Renal pelvis (tissue), 4 donors: ENCODE data around the gene PPP1CA. TPM values are rescaled to one million over a fixed set of nuclear protein-coding genes. Genes with fewer than 3 reads are reported as not detected.
A peak's percentile ranks its signal among the peaks of the same experiment; 100 is the strongest.

ENCODE experiments used
- DNase-seq: peaks from one replicate; pipeline ENCODE4 v3.0.0-alpha.2; 2013
- polyA plus RNA-seq, 3 donors: library from polyadenylated mRNA; unstranded; fragments of 120-200 nt; gene quantifications; one replicate each; pipeline ENCODE4 v1.2.1, GENCODE V29; 2013; ENCODE audit not compliant: insufficient read length in 3 of 3

Gene PPP1CA
- polyA plus RNA-seq, 3 donors: 161 to 179 (median 176) TPM

DNA sequence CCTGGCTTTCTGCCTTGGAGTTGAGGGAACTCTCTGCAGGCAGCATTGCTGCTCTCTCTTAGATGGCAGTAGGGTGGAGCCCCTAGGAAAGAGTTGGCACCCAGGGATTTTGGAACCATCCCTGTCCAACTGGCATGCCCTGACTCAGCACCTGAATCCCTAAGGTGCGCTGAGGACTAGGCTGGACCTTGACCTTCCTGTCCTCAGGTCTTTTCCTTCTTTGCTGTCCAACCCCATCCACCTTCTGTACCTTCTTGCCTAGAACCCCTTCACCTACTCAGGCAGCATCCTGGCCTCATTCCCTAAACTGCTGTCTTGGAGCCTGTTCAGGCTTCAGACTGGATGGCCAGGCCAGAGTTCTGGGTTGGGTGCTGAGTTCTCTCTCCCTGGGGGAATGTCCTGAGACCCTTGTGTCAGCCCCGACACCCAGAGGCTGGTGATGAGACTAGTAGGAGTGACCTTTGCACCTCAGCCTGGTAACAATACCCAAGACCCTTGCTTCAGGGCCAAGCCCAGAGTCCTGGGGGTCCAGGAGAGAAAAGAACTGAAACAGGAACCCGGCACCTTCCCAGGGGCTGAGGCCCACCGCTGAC is 45.8 kb downstream of the PPP1CA start:
- no peak for DNase-seq

DNA sequence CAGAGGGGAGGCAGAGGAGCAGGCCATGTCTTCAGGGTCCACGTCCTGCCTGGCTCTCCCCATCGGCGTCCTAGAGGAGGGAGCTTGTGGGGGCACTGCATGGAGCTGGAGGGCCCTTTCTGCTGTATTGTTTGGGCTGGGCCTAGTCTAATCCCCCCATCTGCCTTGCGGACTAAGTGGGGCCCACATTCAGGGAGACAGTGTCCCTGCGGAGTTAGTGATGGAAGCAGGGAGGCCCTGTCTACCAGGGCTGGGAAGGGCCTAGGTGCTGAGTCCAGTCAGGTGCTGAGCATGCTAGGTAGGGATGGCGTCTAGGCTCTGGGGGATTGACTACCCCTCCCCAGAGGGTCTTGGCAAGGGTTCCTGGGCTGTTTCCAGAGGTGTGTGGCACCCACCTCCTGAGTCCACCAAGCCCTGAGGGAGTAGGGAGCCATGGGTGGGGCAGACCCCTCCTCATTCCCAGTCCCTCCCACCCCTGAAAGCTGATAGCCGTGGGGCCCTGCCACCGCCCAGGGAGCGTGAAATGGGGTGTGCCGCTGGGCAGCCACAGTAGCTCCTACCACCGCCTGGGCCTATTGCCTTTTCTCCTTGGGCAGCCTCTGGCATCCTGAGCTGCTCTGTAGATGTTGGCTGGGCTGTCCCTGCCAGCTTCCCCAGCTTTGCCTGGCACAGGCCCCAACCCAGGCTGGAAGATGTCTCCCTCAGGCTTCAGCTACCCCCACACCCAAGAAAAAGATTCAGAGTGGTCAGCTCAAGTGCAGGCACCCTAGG is 46.5 kb downstream of the PPP1CA start:
- no peak for DNase-seq

DNA sequence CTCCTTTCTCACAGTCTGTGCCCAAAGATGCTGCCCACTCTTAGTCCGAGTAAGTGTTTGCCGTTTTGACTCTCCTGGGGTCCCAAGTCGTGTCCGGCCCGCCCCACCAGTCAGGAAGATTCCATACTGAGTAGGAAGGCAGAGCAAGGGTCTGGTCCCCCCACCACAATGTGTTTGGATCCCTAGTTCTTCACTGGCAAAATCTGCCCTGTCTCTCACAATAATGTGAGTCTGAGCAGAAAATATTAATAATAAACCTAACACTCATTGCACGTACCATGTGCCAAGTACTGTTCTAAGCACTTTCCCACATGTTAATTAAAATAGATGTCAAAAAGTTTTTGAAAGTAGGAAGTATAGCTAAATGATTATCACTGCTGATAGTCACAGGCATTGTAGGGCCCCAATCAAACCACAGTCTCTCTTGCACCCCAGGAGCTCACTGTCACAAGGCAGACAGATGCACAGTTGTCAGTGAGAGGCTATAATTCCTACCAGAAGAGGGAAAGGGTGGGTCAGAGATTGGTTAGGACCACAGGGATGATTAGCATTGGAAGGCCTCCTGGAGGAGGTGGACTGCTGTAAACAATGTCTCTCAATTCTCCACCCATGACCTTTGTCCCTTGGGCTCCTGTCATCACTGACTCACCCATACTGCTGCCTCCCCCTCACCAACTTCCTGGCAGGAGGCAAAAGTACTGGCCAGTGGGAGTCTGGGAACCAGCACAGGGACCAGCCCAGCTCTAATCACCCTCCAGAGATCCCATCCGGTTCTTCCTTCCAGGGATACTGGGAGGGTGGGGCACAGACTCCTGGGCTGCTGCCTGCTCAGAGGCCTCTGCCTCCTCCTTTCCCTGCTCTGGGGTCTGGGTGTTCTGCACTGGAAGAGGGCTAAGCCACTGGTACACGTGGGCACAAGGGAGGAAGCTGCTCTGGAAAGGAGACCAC is 47.3 kb downstream of the PPP1CA start:
- no peak for DNase-seq

DNA sequence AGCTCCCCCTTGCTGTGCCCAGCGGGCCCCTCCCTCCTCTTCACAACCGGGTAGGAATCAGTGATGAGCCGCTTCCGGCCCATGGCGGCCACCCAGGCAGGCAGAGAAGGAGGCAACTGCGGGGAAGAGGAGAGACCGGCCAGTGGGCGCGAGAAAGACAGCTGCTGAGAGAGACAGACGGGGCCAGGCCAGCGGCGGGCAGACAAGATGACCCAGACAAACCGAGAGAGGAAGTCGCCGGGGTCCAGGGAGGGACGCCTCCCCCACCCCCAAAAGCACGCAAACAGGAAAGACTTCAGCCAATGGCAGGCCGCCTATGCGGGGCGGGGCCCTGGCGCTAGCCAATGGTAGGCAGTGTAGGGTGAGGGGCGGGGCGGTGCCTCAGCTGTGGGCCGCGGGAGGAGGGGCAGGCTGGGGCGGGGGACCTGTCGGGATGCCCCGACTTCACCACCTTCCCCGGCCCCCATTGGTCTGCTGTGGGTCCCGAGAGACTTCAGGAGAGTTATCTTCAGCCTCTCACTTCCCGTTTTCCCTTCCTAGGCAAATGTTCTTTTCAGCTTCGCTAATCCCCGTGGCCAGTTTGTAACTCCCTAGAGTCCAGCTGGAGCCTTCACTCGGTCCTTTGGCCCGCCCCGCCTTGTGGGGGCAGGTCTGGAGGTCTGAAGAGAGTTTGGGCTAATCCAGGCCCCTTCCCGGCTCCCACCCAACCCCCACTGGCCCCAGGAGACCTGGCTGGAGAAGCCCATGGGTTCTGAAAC is 48.2 kb downstream of the PPP1CA start, which contains the start of gene POLD4:
Gene POLD4 (minus strand): TSS at position 230 of the 758 bp plus-strand sequence. CDS start 147 bp downstream, at position 83.
- peak; percentile 93 for DNase-seq

DNA sequence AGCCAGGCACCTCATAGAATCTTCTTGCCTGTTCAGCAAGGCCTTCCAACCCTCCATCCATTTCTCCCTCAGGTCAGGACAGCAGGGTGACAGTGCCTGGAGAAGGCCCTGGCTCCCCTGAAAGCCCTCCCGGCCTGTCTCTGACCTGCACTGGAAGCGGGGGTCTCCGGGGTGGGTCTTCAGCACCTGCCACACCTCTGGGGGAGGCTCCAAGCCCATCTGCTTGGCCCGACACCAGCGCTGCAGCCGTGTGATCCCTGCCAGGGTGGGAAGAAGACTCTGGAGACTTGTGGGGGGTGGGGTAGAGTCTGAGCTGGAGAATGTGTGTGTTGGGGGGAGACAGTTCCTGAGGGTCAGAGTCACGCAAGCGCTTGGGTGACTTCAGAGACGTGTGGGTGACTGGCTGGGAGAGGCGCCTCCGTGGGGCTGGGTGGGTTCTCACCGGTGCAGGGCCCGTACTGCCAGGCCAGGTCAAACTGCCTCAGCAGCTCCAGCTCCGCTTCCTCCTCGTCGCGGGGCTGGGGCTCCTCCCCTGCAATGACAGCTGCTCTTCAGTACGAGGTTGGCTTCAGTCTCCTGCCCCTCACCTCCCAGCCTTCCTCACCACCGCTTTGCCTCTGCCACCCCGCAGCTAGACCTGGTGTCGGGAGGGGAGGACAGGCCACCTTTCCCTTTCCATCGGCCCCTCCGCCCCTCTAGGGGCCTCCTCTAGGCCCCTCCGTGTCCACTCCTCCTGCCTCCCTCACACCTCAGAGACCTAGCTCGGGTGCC is 48.9 kb downstream of the PPP1CA start:
- DNase-seq: no peak

DNA sequence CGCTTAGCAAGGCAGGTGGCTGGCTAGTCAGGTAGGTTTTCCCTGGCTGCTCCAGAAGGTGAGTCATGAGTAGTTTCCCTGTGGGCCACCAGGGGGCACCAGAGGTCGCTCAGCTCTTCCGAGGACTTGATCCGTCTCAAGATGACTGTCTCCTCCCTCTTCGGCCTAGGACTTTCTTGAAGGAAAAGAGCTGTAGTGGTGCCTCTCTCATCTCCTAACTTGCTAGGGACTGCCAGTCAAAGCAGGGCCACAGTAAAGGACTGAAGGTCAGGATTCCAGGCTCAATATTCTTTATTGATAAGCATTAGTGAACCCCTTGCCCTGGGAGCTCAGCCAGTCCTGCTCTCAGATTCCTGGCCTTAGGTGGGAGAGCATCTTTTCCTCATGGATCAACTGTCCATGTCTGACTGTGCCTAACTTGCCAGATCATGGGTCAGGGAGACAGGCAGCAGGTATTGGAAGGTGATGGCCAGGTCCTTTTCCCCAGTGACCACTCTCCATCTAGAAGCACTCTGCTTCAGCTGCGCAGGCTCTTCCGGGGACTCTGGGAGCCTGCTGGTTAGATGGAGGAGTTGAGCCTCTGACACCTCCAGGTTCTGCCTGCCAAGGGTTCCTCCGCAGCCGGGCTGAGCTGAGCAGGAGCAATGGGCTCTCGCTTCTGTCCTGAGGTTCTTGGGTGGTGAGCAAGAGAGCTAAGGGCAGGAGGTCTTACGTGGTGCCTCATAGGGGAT is 50.2 kb downstream of the PPP1CA start:
- DNase-seq: no peak

DNA sequence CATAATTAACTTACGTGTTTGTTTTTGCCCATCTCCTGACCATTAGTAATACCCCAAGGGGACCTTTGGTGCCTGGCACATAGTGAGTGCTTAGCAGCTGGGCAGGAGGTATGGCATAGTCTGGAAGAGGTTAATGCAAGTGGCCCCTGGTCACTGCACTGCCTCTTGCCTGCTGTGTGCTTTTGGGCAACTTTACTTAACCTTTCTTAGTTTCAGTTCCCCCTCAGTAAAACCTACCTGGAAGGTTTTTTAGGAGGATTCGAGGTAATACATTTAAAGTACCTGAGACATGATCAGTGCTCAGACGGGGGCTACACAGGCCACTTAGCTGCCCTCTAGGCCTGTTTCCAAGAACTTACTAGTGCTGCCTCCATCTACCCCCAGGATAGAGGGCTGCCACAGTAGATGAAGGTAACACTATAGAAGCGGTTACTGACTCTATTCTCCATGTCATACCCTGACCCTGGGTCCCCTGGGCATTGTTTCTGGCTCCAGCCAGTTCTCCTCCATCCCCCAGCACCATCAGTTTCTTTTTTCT is 51.7 kb downstream of the PPP1CA start:
- DNase-seq: no peak

DNA sequence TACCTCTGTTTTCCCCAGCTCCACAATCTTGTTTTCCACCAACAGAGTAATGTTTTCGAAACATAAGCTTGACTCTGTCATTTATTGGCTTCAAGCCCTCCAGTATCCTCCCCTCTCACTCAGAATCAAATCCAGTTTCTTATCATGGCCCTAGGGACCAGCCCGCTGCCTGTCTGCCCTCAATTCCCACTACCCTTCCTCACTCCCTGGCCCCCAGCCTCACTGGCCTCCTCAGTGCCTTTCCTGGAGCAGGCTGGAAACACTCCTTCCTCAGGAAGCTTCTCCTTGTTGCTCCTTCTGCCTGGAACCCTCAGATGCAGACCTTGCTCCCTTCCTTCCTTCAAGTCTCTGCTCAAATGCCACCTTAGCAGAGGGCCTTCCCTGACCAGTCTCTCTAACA is 52.2 kb downstream of the PPP1CA start:
- DNase-seq: no peak

DNA sequence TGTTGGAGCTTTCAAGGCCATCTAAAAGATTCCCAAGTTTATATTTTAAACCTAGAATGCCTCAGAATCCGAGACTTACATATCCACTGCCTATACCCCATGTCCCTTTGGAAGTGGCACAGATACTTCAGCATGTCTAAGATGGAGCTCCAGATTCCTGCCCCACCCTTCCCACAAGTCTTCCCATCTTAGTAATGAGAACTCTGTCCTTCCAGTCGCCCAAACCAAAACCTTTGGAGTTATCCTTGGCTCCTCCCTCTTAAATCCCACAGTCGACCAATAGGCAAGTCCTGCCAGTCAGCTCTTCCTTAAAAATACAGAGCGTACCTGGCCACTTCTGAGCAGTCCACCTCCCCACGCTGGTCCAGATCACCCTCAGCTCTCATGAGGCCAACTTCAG is 52.6 kb downstream of the PPP1CA start:
- DNase-seq: no peak

Other genes starting within 250 kb of the PPP1CA start
- gene GRK2, start 135.4 kb downstream of the PPP1CA start, polyA plus RNA-seq: 10 to 100 TPM; 57.6 to 65.4 (median 64.2) TPM
- 10 to 100 TPM; 27.6 to 53.8 (median 44.8) TPM for gene ANKRD13D, start 112.6 kb downstream of the PPP1CA start, polyA plus RNA-seq
- gene SSH3, start 98.3 kb downstream of the PPP1CA start, polyA plus RNA-seq: 10 to 100 TPM; 26.5 to 31.0 (median 29.8) TPM
- gene POLD4, start 48.3 kb downstream of the PPP1CA start, polyA plus RNA-seq: 10 to 100 TPM; 29.3 to 37.4 (median 32.8) TPM
- gene CLCF1, start 28.3 kb downstream of the PPP1CA start, polyA plus RNA-seq: 1 to 10 TPM; 4.8 to 8.1 (median 8.0) TPM
- gene RAD9A, start 9.9 kb downstream of the PPP1CA start, polyA plus RNA-seq: 10 to 100 TPM; 27.0 to 38.0 (median 29.7) TPM
- 10 to 100 TPM in 2 of 3 donors, 1 to 10 TPM in 1; 6.2 to 10.7 (median 10.0) TPM for gene TBC1D10C, start 2.2 kb upstream of the PPP1CA start, polyA plus RNA-seq
- 1 to 10 TPM; 1.9 to 5.2 (median 4.1) TPM for gene CARNS1, start 13.8 kb upstream of the PPP1CA start, polyA plus RNA-seq
- gene RPS6KB2, start 26.6 kb upstream of the PPP1CA start, polyA plus RNA-seq: 10 to 100 TPM; 39.7 to 51.2 (median 48.3) TPM
- 1 to 10 TPM; 2.1 to 3.6 (median 2.9) TPM for gene PTPRCAP, start 35.8 kb upstream of the PPP1CA start, polyA plus RNA-seq
- gene CORO1B, start 41.6 kb upstream of the PPP1CA start, polyA plus RNA-seq: 10 to 100 TPM; 78.2 to 88.3 (median 85.8) TPM
- gene GPR152, start 50.9 kb upstream of the PPP1CA start, polyA plus RNA-seq: under 1 TPM in 1 of 3 donors, not detected in 2; 0.07 TPM
- 1 to 10 TPM in 1 of 3 donors, under 1 TPM in 2; 0.33 to 1.1 (median 0.64) TPM for gene CABP4, start 53.5 kb upstream of the PPP1CA start, polyA plus RNA-seq
- gene TMEM134, start 67.4 kb upstream of the PPP1CA start, polyA plus RNA-seq: 10 to 100 TPM; 66.5 to 80.1 (median 72.8) TPM
- gene AIP, start 81.2 kb upstream of the PPP1CA start, polyA plus RNA-seq: 10 to 100 TPM; 57.8 to 73.4 (median 65.9) TPM
- gene PITPNM1, start 103.5 kb upstream of the PPP1CA start, polyA plus RNA-seq: 10 to 100 TPM; 33.3 to 41.5 (median 35.4) TPM
- 10 to 100 TPM; 55.7 to 61.8 (median 58.3) TPM for gene CDK2AP2, start 106.3 kb upstream of the PPP1CA start, polyA plus RNA-seq
- under 1 TPM; 0.26 to 0.49 (median 0.40) TPM for gene CABP2, start 121.6 kb upstream of the PPP1CA start, polyA plus RNA-seq
- gene GSTP1, start 182.0 kb upstream of the PPP1CA start, polyA plus RNA-seq: 100 to 1,000 TPM; 728 to 847 (median 806) TPM
- gene NDUFV1, start 205.1 kb upstream of the PPP1CA start, polyA plus RNA-seq: 100 to 1,000 TPM; 194 to 244 (median 244) TPM
- gene NUDT8, start 228.1 kb upstream of the PPP1CA start, polyA plus RNA-seq: 1 to 10 TPM; 5.7 to 6.8 (median 6.7) TPM
- gene TBX10, start 237.9 kb upstream of the PPP1CA start, polyA plus RNA-seq: under 1 TPM in 1 of 3 donors, not detected in 2; 0.15 TPM
- gene ACY3, start 248.9 kb upstream of the PPP1CA start, polyA plus RNA-seq: 10 to 100 TPM; 31.3 to 36.3 (median 34.0) TPM